Ishikawa (cell line): ENCODE measurements around the gene ATP8A2.

ENCODE experiments used
- CEBPB ChIP-seq: IDR thresholded peaks from 2 replicates; pipeline ENCODE4 v1.6.1; 2012
- CREB1 ChIP-seq: IDR thresholded peaks from 2 replicates; pipeline ENCODE4 v1.6.1; 2012; ENCODE audit warnings: low read depth
- EGR1 ChIP-seq: IDR thresholded peaks from 2 replicates; pipeline ENCODE4 v1.6.1; 2012
- EP300 ChIP-seq: IDR thresholded peaks from 2 replicates; pipeline ENCODE4 v1.6.1; 2012; ENCODE audit warnings: borderline replicate concordance
- FOXM1 ChIP-seq: IDR thresholded peaks from 2 replicates; pipeline ENCODE4 v1.6.1; 2012; ENCODE audit warnings: low read depth, borderline replicate concordance
- MAX ChIP-seq: IDR thresholded peaks from 2 replicates; pipeline ENCODE4 v1.6.1; 2012
- NFIC ChIP-seq: IDR thresholded peaks from 2 replicates; pipeline ENCODE4 v1.6.1; 2012
- RAD21 ChIP-seq: IDR thresholded peaks from 2 replicates; pipeline ENCODE4 v1.6.1; 2012; ENCODE audit warnings: low read depth
- REST ChIP-seq: IDR thresholded peaks from 2 replicates; pipeline ENCODE4 v1.6.1; 2012; ENCODE audit warnings: low read depth, mild to moderate bottlenecking
- TAF1 ChIP-seq: IDR thresholded peaks from 2 replicates; pipeline ENCODE4 v1.6.1; 2012; ENCODE audit warnings: low read depth, mild to moderate bottlenecking
- TCF12 ChIP-seq: IDR thresholded peaks from 2 replicates; pipeline ENCODE4 v1.6.1; 2012; ENCODE audit warnings: low read depth
- TEAD4 ChIP-seq: IDR thresholded peaks from 2 replicates; pipeline ENCODE4 v1.6.1; 2012
- USF1 ChIP-seq: IDR thresholded peaks from 2 replicates; pipeline ENCODE4 v1.6.1; 2012
- YY1 ChIP-seq: IDR thresholded peaks from 2 replicates; pipeline ENCODE4 v1.6.1; 2012; ENCODE audit warnings: low read depth
- ZBTB7A ChIP-seq: IDR thresholded peaks from 2 replicates; pipeline ENCODE4 v1.6.1; 2012; ENCODE audit warnings: low read depth

ATP8A2 gene

GRCh38 chr13:25409938-25410337 lies 38.2 kb downstream of the ATP8A2 start:
- TF ChIP-seq FOXM1: no peak
- TF ChIP-seq CREB1: no peak
- TF ChIP-seq RAD21: no peak
- TF ChIP-seq EP300: no peak
- no peak for TF ChIP-seq TAF1
- TF ChIP-seq REST: no peak
- no peak for TF ChIP-seq USF1

GRCh38 chr13:25415241-25415640 lies 43.5 kb downstream of the ATP8A2 start:
- no peak for TF ChIP-seq MAX
- TF ChIP-seq FOXM1: no peak
- TF ChIP-seq TAF1: no peak
- TF ChIP-seq RAD21: no peak
- no peak for TF ChIP-seq REST
- no peak for TF ChIP-seq USF1
- TF ChIP-seq CREB1: no peak
- TF ChIP-seq EP300: no peak
- no peak for TF ChIP-seq TEAD4

GRCh38 chr13:25417535-25417934 lies 45.8 kb downstream of the ATP8A2 start:
- TF ChIP-seq ZBTB7A: no peak
- TF ChIP-seq MAX: no peak
- no peak for TF ChIP-seq TEAD4
- no peak for TF ChIP-seq FOXM1
- TF ChIP-seq REST: no peak
- no peak for TF ChIP-seq USF1
- TF ChIP-seq YY1: no peak
- no peak for TF ChIP-seq RAD21
- TF ChIP-seq CREB1: no peak
- TF ChIP-seq EGR1: no peak
- TF ChIP-seq EP300: no peak
- TF ChIP-seq TAF1: no peak
- TF ChIP-seq TCF12: no peak
- TF ChIP-seq CEBPB: no peak
- no peak for TF ChIP-seq NFIC

GRCh38 chr13:25420161-25420560 lies 48.4 kb downstream of the ATP8A2 start:
- TF ChIP-seq FOXM1 (no peak), TAF1 (no peak), CEBPB (no peak), USF1 (no peak), REST (no peak), TEAD4 (no peak), ZBTB7A (no peak)
